SK-N-SH treated with all-trans-retinoic acid at 6 μM for 48 hours (cell line): ENCODE data around the gene PGS1.

Source experiments
- ATAC-seq: fragments of 200-7000 bp; cut with Tn5 transposase; 3 replicates; pipeline ENCODE4 v1.9.1; 2020; ENCODE audit warnings: mild to moderate bottlenecking, moderate library complexity
- BACH2 ChIP-seq: fragments of 250-450 bp; sonication (Bioruptor Pico); IDR thresholded peaks from 2 replicates; pipeline ENCODE4 v1.9.0; 2021; ENCODE audit warnings: mild to moderate bottlenecking, borderline replicate concordance
- CSDC2 ChIP-seq: fragments of 250-450 bp; sonication (Bioruptor Pico); IDR thresholded peaks from 2 replicates; pipeline ENCODE4 v1.5.0; 2020; ENCODE audit warnings: mild to moderate bottlenecking, moderate library complexity
- CSRNP3 ChIP-seq: fragments of 250-450 bp; sonication (Bioruptor Pico); IDR thresholded peaks from 2 replicates; pipeline ENCODE4 v1.5.1; 2021; ENCODE audit warnings: mild to moderate bottlenecking, moderate library complexity
- ESRRG ChIP-seq: fragments of 250-450 bp; sonication (Bioruptor Pico); IDR thresholded peaks from 2 replicates; pipeline ENCODE4 v1.6.1; 2021; ENCODE audit warnings: mild to moderate bottlenecking
- GLIS3 ChIP-seq: fragments of 250-450 bp; sonication (Bioruptor Pico); IDR thresholded peaks from 2 replicates; pipeline ENCODE4 v1.5.0; 2020; ENCODE audit warnings: mild to moderate bottlenecking, moderate library complexity
- ISL1 ChIP-seq: fragments of 250-450 bp; sonication (Bioruptor Pico); IDR thresholded peaks from 2 replicates; pipeline ENCODE4 v2.1.2; 2022; ENCODE audit warnings: mild to moderate bottlenecking, moderate library complexity
- OSR1 ChIP-seq: fragments of 250-450 bp; sonication (Bioruptor Pico); IDR thresholded peaks from 2 replicates; pipeline ENCODE4 v1.8.0; 2022; ENCODE audit warnings: moderate library complexity, mild to moderate bottlenecking, inconsistent platforms
- PATZ1 ChIP-seq: fragments of 250-450 bp; sonication (Bioruptor Pico); IDR thresholded peaks from 2 replicates; pipeline ENCODE4 v1.8.0; 2020; ENCODE audit warnings: mild to moderate bottlenecking, moderate library complexity, borderline replicate concordance
- PPARA ChIP-seq: fragments of 250-450 bp; sonication (Bioruptor Pico); IDR thresholded peaks from 2 replicates; pipeline ENCODE4 v1.5.0; 2020; ENCODE audit warnings: mild to moderate bottlenecking, borderline replicate concordance
- RARB ChIP-seq: fragments of 250-450 bp; sonication (Bioruptor Pico); IDR thresholded peaks from 2 replicates; pipeline ENCODE4 v1.8.0; 2021; ENCODE audit warnings: mild to moderate bottlenecking, moderate library complexity
- SNAI2 ChIP-seq: fragments of 250-450 bp; sonication (Bioruptor Pico); IDR thresholded peaks from 2 replicates; pipeline ENCODE4 v1.5.0; 2020; ENCODE audit warnings: mild to moderate bottlenecking, moderate library complexity
- TCF4 ChIP-seq: fragments of 250-450 bp; sonication (Bioruptor Pico); IDR thresholded peaks from 2 replicates; pipeline ENCODE4 v1.8.0; 2021; ENCODE audit warnings: mild to moderate bottlenecking, moderate library complexity, borderline replicate concordance
- TSHZ2 ChIP-seq: fragments of 250-450 bp; sonication (Bioruptor Pico); IDR thresholded peaks from 2 replicates; pipeline ENCODE4 v1.5.0; 2020; ENCODE audit warnings: mild to moderate bottlenecking, moderate library complexity
- ZC3H10 ChIP-seq: fragments of 250-450 bp; sonication (Bioruptor Pico); IDR thresholded peaks from 2 replicates; pipeline ENCODE4 v1.5.1; 2021; ENCODE audit warnings: mild to moderate bottlenecking, moderate library complexity
- ZFP3 ChIP-seq: fragments of 250-450 bp; sonication (Bioruptor Pico); IDR thresholded peaks from 2 replicates; pipeline ENCODE4 v1.5.0; 2020; ENCODE audit warnings: mild to moderate bottlenecking, moderate library complexity
- ZFP30 ChIP-seq: fragments of 450-650 bp; formaldehyde crosslinking; IDR thresholded peaks from 2 replicates; pipeline ENCODE4 v1.5.0; 2022; ENCODE audit warnings: mild to moderate bottlenecking, moderate library complexity
- ZNF565 ChIP-seq: fragments of 450-650 bp; formaldehyde crosslinking; conservative IDR thresholded peaks from 2 replicates; pipeline ENCODE4 v1.5.0; 2020; ENCODE audit warnings: low read depth, mild to moderate bottlenecking, moderate library complexity
- ZNF70 ChIP-seq: fragments of 450-650 bp; formaldehyde crosslinking; IDR thresholded peaks from 2 replicates; pipeline ENCODE4 v1.5.0; 2020; ENCODE audit warnings: mild to moderate bottlenecking, moderate library complexity
- ZNF8 ChIP-seq: fragments of 450-650 bp; formaldehyde crosslinking; IDR thresholded peaks from 2 replicates; pipeline ENCODE4 v1.5.0; 2020; ENCODE audit warnings: mild to moderate bottlenecking, moderate library complexity
- TF ChIP-seq, protein P1 (sequence below): fragments of 250-450 bp; sonication (Bioruptor Pico); IDR thresholded peaks from 2 replicates; pipeline ENCODE4 v1.5.1; 2020; ENCODE audit warnings: low read depth, mild to moderate bottlenecking, moderate library complexity

PGS1 gene

DNA sequence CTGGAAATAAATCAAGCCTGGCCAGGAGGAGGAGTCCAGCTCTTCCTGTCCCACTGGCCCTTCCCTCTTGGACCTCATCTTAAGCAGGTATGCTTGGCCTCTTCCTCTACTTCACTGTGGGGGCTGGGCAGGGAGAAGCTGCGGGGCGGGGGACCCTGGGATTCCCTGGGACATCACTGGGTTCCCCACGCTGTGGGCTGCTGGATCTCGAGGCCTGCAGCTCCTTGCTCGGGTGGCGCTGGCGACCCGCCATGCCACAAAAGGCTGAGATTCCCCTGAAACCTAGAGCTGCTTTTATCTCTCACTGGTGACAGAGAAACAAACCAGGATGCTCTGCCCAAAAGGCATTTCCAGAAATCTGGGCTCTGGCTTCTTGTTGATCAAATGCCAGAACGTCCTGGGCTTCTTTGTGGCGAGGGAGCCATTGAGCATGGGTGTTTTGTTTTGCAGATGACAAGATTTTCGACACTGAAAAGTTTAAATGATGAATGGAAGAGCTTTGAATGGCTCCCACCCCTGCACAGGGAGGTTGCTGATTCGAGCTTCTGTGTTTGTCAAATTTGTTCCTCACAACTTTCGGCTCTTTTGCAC, 8.6 kb upstream of the PGS1 start:
- no peak for TF ChIP-seq ZFP30 (CRISPR knock-in tag)
- 0 out of 2 replicates have a peak, but pooled peaks have one; percentile 57 for TF ChIP-seq TSHZ2
- TF ChIP-seq TCF4 (CRISPR knock-in tag), result peak; percentile 57
- TF ChIP-seq, all 23 proteins: peak for 2
- ATAC-seq, result peak; percentile 50

GRCh38 chr17:78371056-78371455, 7.4 kb upstream of the PGS1 start:
- TF ChIP-seq OSR1 (no peak), PATZ1 (CRISPR knock-in tag) (no peak), CSDC2 (CRISPR knock-in tag) (no peak), GLIS3 (CRISPR knock-in tag) (no peak), ZNF565 (CRISPR knock-in tag) (no peak), PPARA (CRISPR knock-in tag) (no peak)
- TF ChIP-seq, protein P1, sequence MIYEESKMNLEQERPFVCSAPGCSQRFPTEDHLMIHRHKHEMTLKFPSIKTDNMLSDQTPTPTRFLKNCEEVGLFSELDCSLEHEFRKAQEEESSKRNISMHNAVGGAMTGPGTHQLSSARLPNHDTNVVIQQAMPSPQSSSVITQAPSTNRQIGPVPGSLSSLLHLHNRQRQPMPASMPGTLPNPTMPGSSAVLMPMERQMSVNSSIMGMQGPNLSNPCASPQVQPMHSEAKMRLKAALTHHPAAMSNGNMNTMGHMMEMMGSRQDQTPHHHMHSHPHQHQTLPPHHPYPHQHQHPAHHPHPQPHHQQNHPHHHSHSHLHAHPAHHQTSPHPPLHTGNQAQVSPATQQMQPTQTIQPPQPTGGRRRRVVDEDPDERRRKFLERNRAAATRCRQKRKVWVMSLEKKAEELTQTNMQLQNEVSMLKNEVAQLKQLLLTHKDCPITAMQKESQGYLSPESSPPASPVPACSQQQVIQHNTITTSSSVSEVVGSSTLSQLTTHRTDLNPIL (CRISPR knock-in tag), result no peak
- ATAC-seq, result no peak

DNA sequence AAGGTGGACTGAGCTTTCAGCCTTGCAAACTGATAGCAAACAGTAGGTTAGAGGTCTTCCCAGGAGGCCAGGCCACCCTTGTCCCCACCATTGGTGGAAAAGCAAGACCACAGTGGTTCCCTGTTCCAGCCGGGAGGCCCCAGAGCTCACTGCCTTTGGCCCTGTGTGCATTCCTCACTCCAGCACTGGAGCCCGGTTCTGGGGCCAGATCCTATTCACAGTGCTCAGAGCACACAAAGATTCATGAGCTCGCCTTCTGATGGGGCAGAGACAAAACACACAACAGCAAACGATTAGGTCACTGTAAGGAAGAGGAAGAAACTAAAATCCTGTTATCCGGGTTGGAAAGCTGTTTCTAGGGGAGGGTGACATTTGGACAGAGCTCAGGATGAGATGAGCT, 5.6 kb upstream of the PGS1 start:
- ATAC-seq, result no peak
- TF ChIP-seq ZC3H10 (CRISPR knock-in tag), result no peak
- TF ChIP-seq PATZ1 (CRISPR knock-in tag), result no peak
- TF ChIP-seq TCF4 (CRISPR knock-in tag), result no peak
- no peak for TF ChIP-seq ISL1 (CRISPR knock-in tag)
- TF ChIP-seq, protein P1 (CRISPR knock-in tag), result no peak
- no peak for TF ChIP-seq SNAI2 (CRISPR knock-in tag)
- no peak for TF ChIP-seq CSRNP3 (CRISPR knock-in tag)

DNA sequence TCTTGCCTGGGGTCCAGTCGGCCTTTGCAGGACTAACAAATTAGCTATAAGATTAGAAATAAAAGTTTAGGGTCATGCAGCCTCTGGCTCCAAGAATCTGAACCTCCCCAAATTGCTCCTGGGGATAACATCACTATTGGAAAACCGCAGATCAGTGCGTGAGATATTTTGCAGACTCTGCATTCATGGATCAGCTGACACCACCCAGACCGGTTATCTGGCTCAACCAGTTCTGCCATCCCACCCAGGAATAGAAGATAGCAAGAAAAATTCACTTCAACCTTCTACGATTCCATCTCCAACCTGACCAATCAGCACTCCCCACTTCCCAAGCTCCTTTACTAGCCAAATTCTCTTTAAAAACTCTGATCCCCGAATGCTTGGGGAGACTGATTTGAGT, 4.3 kb upstream of the PGS1 start:
- ATAC-seq, result no peak
- TF ChIP-seq ZNF8 (CRISPR knock-in tag) (no peak), OSR1 (no peak), ZFP30 (CRISPR knock-in tag) (no peak), RARB (CRISPR knock-in tag) (no peak), BACH2 (no peak), ZFP3 (CRISPR knock-in tag) (no peak), PATZ1 (CRISPR knock-in tag) (no peak), PPARA (CRISPR knock-in tag) (no peak), TSHZ2 (no peak), ESRRG (CRISPR knock-in tag) (no peak), ZNF70 (CRISPR knock-in tag) (no peak)
